ENCODE data around the gene SMAD3. TPM values are rescaled to one million over a fixed set of nuclear protein-coding genes. Genes with fewer than 3 reads are reported as not detected.

The SMAD3 gene
- total RNA-seq, 1 donor from 2014 or later, result 8.2 TPM

DNA sequence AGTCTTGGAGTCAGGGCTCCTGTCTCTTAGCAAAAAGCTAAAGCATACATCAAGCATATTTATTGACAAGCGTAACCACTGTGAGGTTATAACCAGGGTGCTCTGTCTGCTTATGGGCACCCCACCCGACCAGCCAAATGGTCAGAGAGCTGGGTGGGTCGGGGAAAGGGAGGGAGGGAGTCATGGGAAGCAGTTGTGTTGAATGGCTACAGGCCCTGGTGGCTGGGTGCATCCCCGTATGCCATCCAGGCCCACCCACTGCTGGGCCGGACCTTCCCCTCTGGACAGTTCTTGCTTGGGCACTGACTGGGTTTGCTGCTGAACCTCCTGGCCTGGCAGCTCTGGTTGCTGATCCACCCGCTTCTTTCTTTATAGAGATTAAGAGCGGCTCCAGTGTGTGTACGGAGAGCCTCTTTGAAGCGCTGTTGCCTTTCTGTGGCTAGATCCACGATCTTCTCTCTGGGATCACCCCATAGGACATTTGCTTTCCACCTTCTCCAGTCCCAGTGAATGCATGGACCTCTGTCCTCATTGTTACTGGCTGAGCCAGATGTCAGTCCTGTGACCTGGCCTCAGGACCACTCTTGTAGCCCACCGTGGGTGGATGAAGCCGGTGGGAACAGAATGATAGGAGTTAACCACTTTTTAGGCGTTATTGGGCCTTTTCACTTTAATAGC, 59.6 kb downstream of the SMAD3 start:
- TF ChIP-seq, protein P1, sequence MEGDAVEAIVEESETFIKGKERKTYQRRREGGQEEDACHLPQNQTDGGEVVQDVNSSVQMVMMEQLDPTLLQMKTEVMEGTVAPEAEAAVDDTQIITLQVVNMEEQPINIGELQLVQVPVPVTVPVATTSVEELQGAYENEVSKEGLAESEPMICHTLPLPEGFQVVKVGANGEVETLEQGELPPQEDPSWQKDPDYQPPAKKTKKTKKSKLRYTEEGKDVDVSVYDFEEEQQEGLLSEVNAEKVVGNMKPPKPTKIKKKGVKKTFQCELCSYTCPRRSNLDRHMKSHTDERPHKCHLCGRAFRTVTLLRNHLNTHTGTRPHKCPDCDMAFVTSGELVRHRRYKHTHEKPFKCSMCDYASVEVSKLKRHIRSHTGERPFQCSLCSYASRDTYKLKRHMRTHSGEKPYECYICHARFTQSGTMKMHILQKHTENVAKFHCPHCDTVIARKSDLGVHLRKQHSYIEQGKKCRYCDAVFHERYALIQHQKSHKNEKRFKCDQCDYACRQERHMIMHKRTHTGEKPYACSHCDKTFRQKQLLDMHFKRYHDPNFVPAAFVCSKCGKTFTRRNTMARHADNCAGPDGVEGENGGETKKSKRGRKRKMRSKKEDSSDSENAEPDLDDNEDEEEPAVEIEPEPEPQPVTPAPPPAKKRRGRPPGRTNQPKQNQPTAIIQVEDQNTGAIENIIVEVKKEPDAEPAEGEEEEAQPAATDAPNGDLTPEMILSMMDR (IDR thresholded peaks at IDR 0.05; ENCODE audit: unreplicated experiment), result no peak
- Mint-ChIP-seq H3K36me3 (ENCODE audit: low read depth, unreplicated experiment) (no peaks in the 10 kb centered on the region), H3K27ac (ENCODE audit: unreplicated experiment) (no peak overlapping the region), H3K4me3 (ENCODE audit: unreplicated experiment) (no peak overlapping the region), H3K9me3 (ENCODE audit: unreplicated experiment) (no peaks in the 10 kb centered on the region), H3K27me3 (ENCODE audit: unreplicated experiment) (peaks cover 5% of the 10 kb centered on the region), H3K4me1 (ENCODE audit: unreplicated experiment) (peaks cover 10% of the 10 kb centered on the region)
- DNase-seq (ENCODE audit: low spot score), result no peak

GRCh38 chr15:67125589-67126502, 60.4 kb downstream of the SMAD3 start:
- Mint-ChIP-seq H3K27me3 (ENCODE audit: unreplicated experiment) (peaks cover 5% of the 10 kb centered on the region), H3K9me3 (ENCODE audit: unreplicated experiment) (no peaks in the 10 kb centered on the region), H3K4me3 (ENCODE audit: unreplicated experiment) (no peak overlapping the region), H3K4me1 (ENCODE audit: unreplicated experiment) (peaks cover 5% of the 10 kb centered on the region), H3K27ac (ENCODE audit: unreplicated experiment) (no peak overlapping the region), H3K36me3 (ENCODE audit: low read depth, unreplicated experiment) (no peaks in the 10 kb centered on the region)
- TF ChIP-seq, protein P1 (IDR thresholded peaks at IDR 0.05; ENCODE audit: unreplicated experiment), result no peak
- no peak for DNase-seq (ENCODE audit: low spot score)

DNA sequence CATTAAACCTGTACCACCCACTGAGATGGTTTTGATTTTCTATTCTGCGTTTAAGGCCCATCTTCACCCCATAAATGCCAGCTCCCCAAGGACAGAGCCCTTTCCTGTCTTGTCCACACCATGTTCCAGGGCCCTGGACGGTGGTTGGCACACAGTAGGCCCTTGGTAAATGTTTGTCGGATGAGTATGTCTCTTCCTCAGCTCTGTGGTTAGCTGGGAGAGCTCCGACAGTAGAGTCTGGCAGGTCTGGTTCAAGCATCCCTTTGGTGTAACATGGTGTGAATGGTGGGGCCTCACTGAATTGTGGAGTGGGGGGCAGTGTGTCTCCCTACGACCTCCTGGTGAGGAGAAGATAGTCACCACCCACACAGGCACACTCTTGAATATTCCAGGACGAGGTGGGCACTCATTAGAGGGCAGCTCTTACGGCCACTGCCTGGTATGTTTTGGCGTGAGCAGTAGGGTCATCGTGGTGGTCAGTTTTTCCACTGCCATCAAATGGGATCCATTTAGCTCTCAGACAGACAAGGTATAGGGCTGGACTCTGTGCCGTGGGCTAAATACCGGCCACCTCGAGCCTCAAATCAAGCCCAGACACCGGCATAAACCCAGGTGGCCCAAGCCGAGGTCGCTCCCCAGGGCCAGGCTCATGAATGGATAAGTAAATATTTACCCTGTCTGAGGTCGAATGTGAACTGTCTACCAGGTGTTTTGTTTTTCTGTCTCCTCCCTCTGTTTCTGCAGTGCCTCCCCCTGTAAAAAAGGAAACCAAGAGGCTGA, 61.3 kb downstream of the SMAD3 start:
- no peak overlapping the region for H3K27ac Mint-ChIP-seq (ENCODE audit: unreplicated experiment)

DNA sequence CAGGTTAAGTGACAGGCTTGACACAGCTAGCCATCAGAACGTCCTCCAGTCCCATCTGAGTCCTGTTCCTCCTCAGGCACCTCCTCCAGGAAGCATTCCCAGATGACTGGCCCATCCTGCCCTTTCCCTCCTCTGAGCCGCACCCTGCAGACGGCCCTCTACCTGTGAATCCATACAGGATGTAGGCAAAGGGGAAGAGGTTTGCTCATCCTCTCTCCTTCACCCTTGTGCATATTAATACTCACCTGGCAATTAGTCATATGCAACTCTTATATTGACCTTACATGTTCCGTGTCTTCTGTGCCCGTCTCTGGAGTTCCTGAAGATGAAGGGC, 61.9 kb downstream of the SMAD3 start:
- no peak for DNase-seq (ENCODE audit: low spot score)
- H3K9me3 Mint-ChIP-seq (ENCODE audit: unreplicated experiment), result no peaks in the 10 kb centered on the region
- peaks cover 5% of the 10 kb centered on the region for H3K27me3 Mint-ChIP-seq (ENCODE audit: unreplicated experiment)
- H3K27ac Mint-ChIP-seq (ENCODE audit: unreplicated experiment), result no peak overlapping the region
- H3K4me3 Mint-ChIP-seq (ENCODE audit: unreplicated experiment), result no peak overlapping the region
- no peaks in the 10 kb centered on the region for H3K36me3 Mint-ChIP-seq (ENCODE audit: low read depth, unreplicated experiment)
- TF ChIP-seq, protein P1 (IDR thresholded peaks at IDR 0.05; ENCODE audit: unreplicated experiment), result no peak
- peaks cover 5% of the 10 kb centered on the region for H3K4me1 Mint-ChIP-seq (ENCODE audit: unreplicated experiment)

More for the DNA sequence above, 61.3 kb downstream of the SMAD3 start:
- DNase-seq (ENCODE audit: low spot score), result no peak
- H3K36me3 Mint-ChIP-seq (ENCODE audit: low read depth, unreplicated experiment), result no peaks in the 10 kb centered on the region
- peaks cover 5% of the 10 kb centered on the region for H3K27me3 Mint-ChIP-seq (ENCODE audit: unreplicated experiment)
- no peak overlapping the region for H3K4me3 Mint-ChIP-seq (ENCODE audit: unreplicated experiment)
- H3K4me1 Mint-ChIP-seq (ENCODE audit: unreplicated experiment), result peaks cover 5% of the 10 kb centered on the region
- TF ChIP-seq, protein P1 (IDR thresholded peaks at IDR 0.05; ENCODE audit: unreplicated experiment), result no peak
- H3K9me3 Mint-ChIP-seq (ENCODE audit: unreplicated experiment), result no peaks in the 10 kb centered on the region
